K562 (cell line): Measurements from ENCODE around the gene EPHA7. TPM values are rescaled to one million over a fixed set of nuclear protein-coding genes. Genes with fewer than 3 reads are reported as not detected.

ENCODE experiments used
- ATAC-seq: fragments of 200-7000 bp; cut with Tn5 transposase; 3 replicates; pipeline ENCODE4 v1.9.1; 2020; ENCODE audit warnings: moderate library complexity
- BruUV-seq: library from RNA; stranded (reverse); fragments of 400-500 nt; replicated peaks from 2 replicates; lab custom pipeline; 2021; lab: Mats Ljungman, UMichigan
- CTCF ChIA-PET: fragments of 300-600 bp; formaldehyde crosslinking; extraction: SDS; loops from one replicate; lab custom pipeline; 2021; ENCODE audit warnings: low intra/inter-chr PET ratio; lab: Yijun Ruan, JAX
- POLR2A ChIA-PET: fragments of 300-600, 350-650 bp; sonication (Branson Sonifier 250); formaldehyde crosslinking; extraction: SDS; loops from one replicate; lab custom pipeline; 2021; ENCODE audit warnings: antibody characterized with exemption, inconsistent platforms; lab: Yijun Ruan, JAX
- DNase-seq, 4 experiments: peaks; one replicate each; pipeline versions ENCODE4 v3.0.0 to v3.0.0-alpha.2; 2011 to 2018; ENCODE audit warnings: low spot score in 3 of 4, mixed read lengths in 3 of 4; ENCODE audit errors: extremely low read depth in 1 of 4
- FAIRE-seq: peaks from 2 replicates; lab custom pipeline; 2011; peaks lifted over from hg19 to GRCh38; lab: Jason Lieb, UNC
- H2AFZ ChIP-seq: 2 replicates; pipeline ENCODE4 v1.6.0; 2011; ENCODE audit warnings: low read depth, low read length, control low read depth, inconsistent platforms
- H3K27ac ChIP-seq: fragments of 200-600 bp; 3 replicates; pipeline ENCODE4 v1.8.0; 2011; ENCODE audit warnings: low read depth, mild to moderate bottlenecking, control low read depth, inconsistent platforms, low read length, moderate library complexity, mixed read lengths; ENCODE audit errors: extremely low read depth
- H3K27me3 ChIP-seq, 2 experiments: fragments of 300-600 bp in 1 of 2; 2 replicates in 1 of 2; 3 replicates in 1 of 2; pipeline versions ENCODE4 v1.6.0 to v1.8.0; 2011; ENCODE audit warnings: inconsistent platforms in 2 of 2, low read length in 2 of 2, mild to moderate bottlenecking in 1 of 2, mixed read lengths in 1 of 2, moderate library complexity in 1 of 2; ENCODE audit not compliant: control insufficient read depth in 2 of 2, insufficient read depth in 2 of 2
- H3K36me3 ChIP-seq: fragments of 300-600 bp; 3 replicates; pipeline ENCODE4 v1.8.0; 2011; ENCODE audit warnings: mild to moderate bottlenecking, low read length, inconsistent platforms; ENCODE audit not compliant: control insufficient read depth, insufficient read depth
- H3K4me1 ChIP-seq, 2 experiments: fragments of 200-600 bp in 1 of 2; replicated peaks in 1 of 2; 2 replicates in 1 of 2; 3 replicates in 1 of 2; pipeline versions ENCODE4 v1.5.1 to v1.8.0; 2011; ENCODE audit warnings: inconsistent platforms in 2 of 2, low read length in 2 of 2, mild to moderate bottlenecking in 1 of 2, mixed read lengths in 1 of 2, moderate library complexity in 1 of 2; ENCODE audit not compliant: control insufficient read depth in 2 of 2, insufficient read depth in 2 of 2
- H3K4me2 ChIP-seq: 2 replicates; pipeline ENCODE4 v1.6.1; 2011; ENCODE audit warnings: low read length, control low read depth, inconsistent platforms, mixed read lengths; ENCODE audit not compliant: insufficient read depth
- H3K4me3 ChIP-seq: fragments of 200-600 bp; sonication (generic), shearing (Covaris generic); 2 replicates; pipeline ENCODE4 v1.5.1; 2016; ENCODE audit warnings: control low read depth, inconsistent platforms
- H3K79me2 ChIP-seq: fragments of 200-600 bp; 3 replicates; pipeline ENCODE4 v1.8.0; 2011; ENCODE audit warnings: low read length, inconsistent platforms; ENCODE audit not compliant: control insufficient read depth, insufficient read depth
- H3K9ac ChIP-seq, 2 experiments: 2 replicates each; pipeline versions ENCODE4 v1.6.0 to v1.6.1; 2011; ENCODE audit warnings: low read depth in 2 of 2, low read length in 2 of 2, control low read depth in 1 of 2, inconsistent platforms in 1 of 2, mild to moderate bottlenecking in 1 of 2, mixed read lengths in 1 of 2; ENCODE audit not compliant: insufficient read depth in 1 of 2
- H3K9me1 ChIP-seq: one replicate; pipeline ENCODE4 v1.6.0; 2011; ENCODE audit warnings: inconsistent platforms, mild to moderate bottlenecking, low read length, moderate library complexity; ENCODE audit not compliant: control insufficient read depth, insufficient read depth
- H3K9me3 ChIP-seq: replicated peaks from 2 replicates; pipeline ENCODE4 v1.5.1; 2011; ENCODE audit warnings: low read depth, low read length, inconsistent platforms; ENCODE audit not compliant: control insufficient read depth, insufficient read depth
- H4K20me1 ChIP-seq: replicated peaks from 2 replicates; pipeline ENCODE4 v1.6.1; 2011; ENCODE audit warnings: low read length, inconsistent platforms, mixed read lengths; ENCODE audit not compliant: control insufficient read depth, insufficient read depth
- HNRNPK ChIP-seq: fragments of 200-400 bp; formaldehyde crosslinking; IDR thresholded peaks from one replicate; pipeline ENCODE4 v1.6.1; 2018; ENCODE audit warnings: mild to moderate bottlenecking, low read depth, low read length; ENCODE audit not compliant: poor library complexity, severe bottlenecking
- NR2C2 ChIP-seq, 2 experiments: fragments of 200-800 bp in 1 of 2; sonication (Bioruptor generic) in 1 of 2; sonication (generic) in 1 of 2; formaldehyde crosslinking in 1 of 2; IDR thresholded peaks; 2 replicates each; pipeline versions ENCODE4 v1.6.1 to v1.8.0; 2016 to 2022; ENCODE audit warnings: mild to moderate bottlenecking in 1 of 2, missing compliant biosample characterization in 1 of 2, missing genetic modification characterization in 1 of 2, missing genetic modification reagents in 1 of 2
- RBM15 ChIP-seq: fragments of 200-400 bp; formaldehyde crosslinking; IDR thresholded peaks from 2 replicates; pipeline ENCODE4 v1.6.1; 2018; ENCODE audit warnings: mild to moderate bottlenecking, low read length, moderate library complexity; ENCODE audit not compliant: insufficient read depth
- ZNF57 ChIP-seq: fragments of 450-650 bp; formaldehyde crosslinking; IDR thresholded peaks from 2 replicates; pipeline ENCODE4 v1.4.0; 2020; ENCODE audit warnings: mild to moderate bottlenecking, moderate library complexity
- WGBS: fragments of 100-300 bp; shearing (Covaris generic); methylation state at CpG from one replicate; pipeline ENCODE4 v1.1.6; 2016; ENCODE audit warnings: low coverage, mixed read lengths; ENCODE audit not compliant: insufficient coverage; ENCODE audit errors: missing lambda C conversion rate; 5-methylcytosine and 5-hydroxymethylcytosine counted together
- in situ Hi-C: fragments of 300-500 bp; cut with MboI; formaldehyde crosslinking; loops from 4 replicates; pipeline ENCODE4 v1.15.0; 2018; ENCODE audit warnings: inconsistent platforms, mixed read lengths
- intact Hi-C: fragments of 100-400 bp; cut with micrococcal nuclease; formaldehyde crosslinking; loops from 2 replicates; pipeline ENCODE4 v1.14.2; 2022
- polyA plus RNA-seq, 8 experiments: library from polyadenylated mRNA; depleted of rRNA in 4 of 8; stranded (reverse) in 5 of 8; unstranded in 3 of 8; fragments of >200 nt; fragmentation: Nextera tagmentation in 2 of 8; fragmentation: Illumina TruSeq in 1 of 8; extraction: Ambion mirVana in 2 of 8; extraction: Trizol in 1 of 8; gene quantifications; 2 replicates each; pipeline versions ENCODE4 v1.2.1 to v1.2.3, GENCODE V29; 2011 to 2014; ENCODE audit warnings: inconsistent platforms in 1 of 8, missing spikeins in 1 of 8
- total RNA-seq, 7 experiments: library from RNA; depleted of rRNA in 6 of 7; stranded (reverse); fragments of >200 nt in 6 of 7; fragmentation: Illumina TruSeq in 2 of 7; extraction: Trizol in 2 of 7; gene quantifications; 2 replicates each; pipeline versions ENCODE4 v1.2.1 to v1.2.3, GENCODE V29; 2011 to 2021; ENCODE audit warnings: low replicate concordance in 1 of 7
- TF ChIP-seq, protein P1 (sequence below): sonication (generic); formaldehyde crosslinking; IDR thresholded peaks from 2 replicates; pipeline ENCODE4 v1.8.0; 2022; ENCODE audit warnings: mild to moderate bottlenecking, missing genetic modification reagents, borderline replicate concordance
- TF ChIP-seq, protein P2 (sequence below): sonication (generic); formaldehyde crosslinking; IDR thresholded peaks from 2 replicates; pipeline ENCODE4 v1.8.1; 2023; ENCODE audit warnings: missing genetic modification reagents, mild to moderate bottlenecking, borderline replicate concordance
- TF ChIP-seq, protein P3 (sequence below): fragments of 450-650 bp; formaldehyde crosslinking; IDR thresholded peaks from 2 replicates; pipeline ENCODE4 v1.4.0; 2022; ENCODE audit warnings: missing genetic modification characterization

Gene EPHA7
- total and polyA plus RNA-seq, 9 of the 15 experiments (the other 6 are each of a cell fraction or from before 2014, with no cell fraction given): not detected

DNA sequence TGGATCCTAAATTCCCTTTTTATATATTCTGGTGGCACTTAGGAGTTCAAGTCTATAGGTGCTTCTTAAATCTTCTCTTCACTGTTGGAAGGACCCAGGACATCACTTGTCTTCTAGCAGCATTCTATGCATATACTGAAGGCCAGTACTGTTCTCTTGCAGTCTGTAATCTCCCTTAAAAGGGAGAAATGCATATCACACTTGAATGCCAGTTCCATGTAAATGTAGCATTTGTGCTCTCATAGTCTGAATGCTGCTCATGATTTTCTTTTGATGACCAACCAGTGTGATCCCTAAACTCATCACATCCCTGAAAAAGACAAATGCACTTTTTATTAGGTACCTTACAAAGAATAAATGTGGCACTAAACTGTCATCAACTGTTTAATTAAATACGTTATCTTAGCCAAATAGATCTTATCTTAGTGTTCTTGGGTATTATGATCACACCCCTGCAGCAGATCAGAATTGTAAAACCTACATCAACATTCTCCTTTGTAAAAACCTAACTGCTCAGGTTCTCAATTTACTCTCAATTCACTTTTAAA is 176.1 kb downstream of the EPHA7 start:
- no peak for FAIRE-seq
- ChIA-PET POLR2A (no interaction called here), CTCF (no interaction called here)
- Histone ChIP-seq H3K27me3 (no peaks in the 10 kb centered on the region), H3K4me2 (no peak overlapping the region), H3K4me3 (no peak overlapping the region), H2AFZ (no peak overlapping the region), H3K79me2 (no peaks in the 10 kb centered on the region), H3K4me1 (no peaks in the 10 kb centered on the region), H3K27ac (no peak overlapping the region), H3K9me3 (peaks cover 3% of the 10 kb centered on the region), H3K9ac (no peak overlapping the region), H4K20me1 (no peaks in the 10 kb centered on the region), H3K9me1 (no peaks in the 10 kb centered on the region), H3K36me3 (no peaks in the 10 kb centered on the region)
- TF ChIP-seq, protein P1, sequence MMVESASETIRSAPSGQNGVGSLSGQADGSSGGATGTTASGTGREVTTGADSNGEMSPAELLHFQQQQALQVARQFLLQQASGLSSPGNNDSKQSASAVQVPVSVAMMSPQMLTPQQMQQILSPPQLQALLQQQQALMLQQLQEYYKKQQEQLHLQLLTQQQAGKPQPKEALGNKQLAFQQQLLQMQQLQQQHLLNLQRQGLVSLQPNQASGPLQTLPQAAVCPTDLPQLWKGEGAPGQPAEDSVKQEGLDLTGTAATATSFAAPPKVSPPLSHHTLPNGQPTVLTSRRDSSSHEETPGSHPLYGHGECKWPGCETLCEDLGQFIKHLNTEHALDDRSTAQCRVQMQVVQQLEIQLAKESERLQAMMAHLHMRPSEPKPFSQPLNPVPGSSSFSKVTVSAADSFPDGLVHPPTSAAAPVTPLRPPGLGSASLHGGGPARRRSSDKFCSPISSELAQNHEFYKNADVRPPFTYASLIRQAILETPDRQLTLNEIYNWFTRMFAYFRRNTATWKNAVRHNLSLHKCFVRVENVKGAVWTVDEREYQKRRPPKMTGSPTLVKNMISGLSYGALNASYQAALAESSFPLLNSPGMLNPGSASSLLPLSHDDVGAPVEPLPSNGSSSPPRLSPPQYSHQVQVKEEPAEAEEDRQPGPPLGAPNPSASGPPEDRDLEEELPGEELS (CRISPR knock-in tag): no peak
- TF ChIP-seq, protein P2, sequence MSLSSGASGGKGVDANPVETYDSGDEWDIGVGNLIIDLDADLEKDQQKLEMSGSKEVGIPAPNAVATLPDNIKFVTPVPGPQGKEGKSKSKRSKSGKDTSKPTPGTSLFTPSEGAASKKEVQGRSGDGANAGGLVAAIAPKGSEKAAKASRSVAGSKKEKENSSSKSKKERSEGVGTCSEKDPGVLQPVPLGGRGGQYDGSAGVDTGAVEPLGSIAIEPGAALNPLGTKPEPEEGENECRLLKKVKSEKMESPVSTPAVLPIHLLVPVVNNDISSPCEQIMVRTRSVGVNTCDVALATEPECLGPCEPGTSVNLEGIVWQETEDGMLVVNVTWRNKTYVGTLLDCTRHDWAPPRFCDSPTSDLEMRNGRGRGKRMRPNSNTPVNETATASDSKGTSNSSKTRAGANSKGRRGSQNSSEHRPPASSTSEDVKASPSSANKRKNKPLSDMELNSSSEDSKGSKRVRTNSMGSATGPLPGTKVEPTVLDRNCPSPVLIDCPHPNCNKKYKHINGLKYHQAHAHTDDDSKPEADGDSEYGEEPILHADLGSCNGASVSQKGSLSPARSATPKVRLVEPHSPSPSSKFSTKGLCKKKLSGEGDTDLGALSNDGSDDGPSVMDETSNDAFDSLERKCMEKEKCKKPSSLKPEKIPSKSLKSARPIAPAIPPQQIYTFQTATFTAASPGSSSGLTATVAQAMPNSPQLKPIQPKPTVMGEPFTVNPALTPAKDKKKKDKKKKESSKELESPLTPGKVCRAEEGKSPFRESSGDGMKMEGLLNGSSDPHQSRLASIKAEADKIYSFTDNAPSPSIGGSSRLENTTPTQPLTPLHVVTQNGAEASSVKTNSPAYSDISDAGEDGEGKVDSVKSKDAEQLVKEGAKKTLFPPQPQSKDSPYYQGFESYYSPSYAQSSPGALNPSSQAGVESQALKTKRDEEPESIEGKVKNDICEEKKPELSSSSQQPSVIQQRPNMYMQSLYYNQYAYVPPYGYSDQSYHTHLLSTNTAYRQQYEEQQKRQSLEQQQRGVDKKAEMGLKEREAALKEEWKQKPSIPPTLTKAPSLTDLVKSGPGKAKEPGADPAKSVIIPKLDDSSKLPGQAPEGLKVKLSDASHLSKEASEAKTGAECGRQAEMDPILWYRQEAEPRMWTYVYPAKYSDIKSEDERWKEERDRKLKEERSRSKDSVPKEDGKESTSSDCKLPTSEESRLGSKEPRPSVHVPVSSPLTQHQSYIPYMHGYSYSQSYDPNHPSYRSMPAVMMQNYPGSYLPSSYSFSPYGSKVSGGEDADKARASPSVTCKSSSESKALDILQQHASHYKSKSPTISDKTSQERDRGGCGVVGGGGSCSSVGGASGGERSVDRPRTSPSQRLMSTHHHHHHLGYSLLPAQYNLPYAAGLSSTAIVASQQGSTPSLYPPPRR: no peak
- TF ChIP-seq HNRNPK (no peak), NR2C2 (CRISPR knock-in tag; IDR thresholded peaks at IDR 0.05) (no peak), NR2C2 (tag; IDR thresholded peaks at IDR 0.05) (no peak), RBM15 (no peak), ZNF57 (no peak)
- TF ChIP-seq, protein P3, sequence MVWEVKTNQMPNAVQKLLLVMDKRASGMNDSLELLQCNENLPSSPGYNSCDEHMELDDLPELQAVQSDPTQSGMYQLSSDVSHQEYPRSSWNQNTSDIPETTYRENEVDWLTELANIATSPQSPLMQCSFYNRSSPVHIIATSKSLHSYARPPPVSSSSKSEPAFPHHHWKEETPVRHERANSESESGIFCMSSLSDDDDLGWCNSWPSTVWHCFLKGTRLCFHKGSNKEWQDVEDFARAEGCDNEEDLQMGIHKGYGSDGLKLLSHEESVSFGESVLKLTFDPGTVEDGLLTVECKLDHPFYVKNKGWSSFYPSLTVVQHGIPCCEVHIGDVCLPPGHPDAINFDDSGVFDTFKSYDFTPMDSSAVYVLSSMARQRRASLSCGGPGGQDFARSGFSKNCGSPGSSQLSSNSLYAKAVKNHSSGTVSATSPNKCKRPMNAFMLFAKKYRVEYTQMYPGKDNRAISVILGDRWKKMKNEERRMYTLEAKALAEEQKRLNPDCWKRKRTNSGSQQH (CRISPR knock-in tag): no peak
- intact Hi-C loops (no loop called here), in situ Hi-C loops (no loop called here)
- ATAC-seq: no peak
- BruUV-seq: no TSS peak
- WGBS: 0% methylated on average over 1 of the region's 1 CpG
- no peak for DNase-seq
